HL-60 (cell line): Measurements from ENCODE around the gene ZNF627.

Source experiments
- CTCF ChIP-seq: IDR thresholded peaks from one replicate; pipeline ENCODE4 v1.5.1; 2011; ENCODE audit warnings: low read length, control low read depth, inconsistent platforms; ENCODE audit not compliant: insufficient read depth
- POLR2AphosphoS5 ChIP-seq: IDR thresholded peaks from 2 replicates; pipeline ENCODE4 v1.6.1; 2012; ENCODE audit warnings: low read depth
- REST ChIP-seq: IDR thresholded peaks from 2 replicates; pipeline ENCODE4 v1.6.1; 2012; ENCODE audit warnings: low read depth; ENCODE audit not compliant: insufficient replicate concordance

GRCh38 chr19:11612816-11613511 lies 15.7 kb downstream of the ZNF627 start:
- TF ChIP-seq CTCF: no peak
- no peak for TF ChIP-seq POLR2AphosphoS5
- TF ChIP-seq REST: no peak
